Activated T-helper 17 cell treated with anti-CD3 and anti-CD28 coated beads, Interleukin-2, amount 50 U/mL, for 72 hours (primary cell): ENCODE measurements around the gene ARL6. TPM values are rescaled to one million over a fixed set of nuclear protein-coding genes. Genes with fewer than 3 reads are reported as not detected.

ENCODE experiments used
- ATAC-seq: fragments of 150-1000 bp; cut with Tn5 transposase; replicated peaks from 2 replicates; pipeline ENCODE4 v1.10.0; 2021; ENCODE audit warnings: mild to moderate bottlenecking, moderate library complexity
- H3K27ac Mint-ChIP-seq: one replicate; pipeline ENCODE4 v1.8.0; 2022; ENCODE audit warnings: mixed read lengths
- H3K27me3 Mint-ChIP-seq: one replicate; pipeline ENCODE4 v1.8.0; 2022; ENCODE audit warnings: mixed read lengths
- H3K36me3 Mint-ChIP-seq: one replicate; pipeline ENCODE4 v1.8.0; 2022; ENCODE audit warnings: low read depth, mild to moderate bottlenecking, mixed read lengths
- H3K4me1 Mint-ChIP-seq: one replicate; pipeline ENCODE4 v1.8.0; 2022; ENCODE audit warnings: mixed read lengths
- H3K4me3 Mint-ChIP-seq: one replicate; pipeline ENCODE4 v1.8.0; 2022; ENCODE audit warnings: mild to moderate bottlenecking, mixed read lengths
- H3K9me3 Mint-ChIP-seq: one replicate; pipeline ENCODE4 v1.8.0; 2022; ENCODE audit warnings: mixed read lengths
- total RNA-seq, 2 donors: library from RNA; stranded (reverse); gene quantifications; one replicate each; pipeline ENCODE4 v1.2.3, GENCODE V29; 2022

ARL6 gene, protein sequence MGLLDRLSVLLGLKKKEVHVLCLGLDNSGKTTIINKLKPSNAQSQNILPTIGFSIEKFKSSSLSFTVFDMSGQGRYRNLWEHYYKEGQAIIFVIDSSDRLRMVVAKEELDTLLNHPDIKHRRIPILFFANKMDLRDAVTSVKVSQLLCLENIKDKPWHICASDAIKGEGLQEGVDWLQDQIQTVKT
- total RNA-seq, result 1 to 10 TPM; 2.3 to 9.0 TPM

DNA sequence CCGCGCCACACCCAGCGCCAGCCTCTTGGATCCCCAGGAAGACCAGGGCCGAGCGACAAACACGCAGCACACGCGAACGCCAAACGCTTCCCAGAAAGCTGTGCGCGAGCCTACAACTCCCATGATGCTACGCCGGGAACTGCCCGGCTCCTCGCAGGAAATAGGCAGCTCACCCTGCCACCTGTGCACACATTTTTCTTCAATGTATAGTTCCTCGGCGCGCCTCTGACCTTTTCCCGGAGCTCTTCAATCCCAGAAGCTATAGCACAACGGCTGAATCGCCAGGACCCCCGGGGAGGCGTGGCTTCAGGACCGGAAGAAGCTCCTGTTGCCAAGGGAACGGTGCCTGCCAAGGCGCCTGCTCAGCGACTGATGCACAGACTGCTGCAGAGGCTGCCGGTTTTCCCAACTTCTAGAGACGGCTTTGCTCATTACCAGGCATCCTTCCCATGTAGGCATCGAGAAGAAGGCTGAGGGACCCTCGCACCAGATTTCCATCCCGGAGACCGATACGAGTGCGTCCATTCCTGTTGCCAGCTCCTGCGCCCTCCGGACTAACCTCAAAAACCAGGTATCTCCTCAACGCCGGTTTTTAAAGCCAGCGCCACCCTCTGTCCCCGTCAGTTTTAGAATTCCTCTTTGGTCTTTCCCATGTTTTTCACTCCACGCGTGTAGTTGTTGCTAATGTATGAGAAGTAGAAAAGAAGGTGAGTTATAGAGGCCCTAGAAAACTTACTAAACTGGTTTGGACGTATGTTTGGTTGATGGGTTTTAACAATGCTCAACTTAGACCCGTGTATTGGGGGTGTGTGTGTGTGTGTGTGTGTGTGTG, at the start of gene ARL6:
Gene ARL6, plus strand, starts transcription at position 352 of the 832 bp plus-strand sequence. CDS start 3,350 bp downstream, outside the sequence.
- ATAC-seq, result peak; percentile 94
- Mint-ChIP-seq H3K4me1 (peaks cover 11% of the 10 kb centered on the region), H3K9me3 (no peaks in the 10 kb centered on the region), H3K4me3 (peak within 1 kb of the TSS; percentile 97), H3K27ac (peak within 1 kb of the TSS; percentile 98), H3K27me3 (no peaks in the 10 kb centered on the region), H3K36me3 (peaks cover 11% of the 10 kb centered on the region)

DNA sequence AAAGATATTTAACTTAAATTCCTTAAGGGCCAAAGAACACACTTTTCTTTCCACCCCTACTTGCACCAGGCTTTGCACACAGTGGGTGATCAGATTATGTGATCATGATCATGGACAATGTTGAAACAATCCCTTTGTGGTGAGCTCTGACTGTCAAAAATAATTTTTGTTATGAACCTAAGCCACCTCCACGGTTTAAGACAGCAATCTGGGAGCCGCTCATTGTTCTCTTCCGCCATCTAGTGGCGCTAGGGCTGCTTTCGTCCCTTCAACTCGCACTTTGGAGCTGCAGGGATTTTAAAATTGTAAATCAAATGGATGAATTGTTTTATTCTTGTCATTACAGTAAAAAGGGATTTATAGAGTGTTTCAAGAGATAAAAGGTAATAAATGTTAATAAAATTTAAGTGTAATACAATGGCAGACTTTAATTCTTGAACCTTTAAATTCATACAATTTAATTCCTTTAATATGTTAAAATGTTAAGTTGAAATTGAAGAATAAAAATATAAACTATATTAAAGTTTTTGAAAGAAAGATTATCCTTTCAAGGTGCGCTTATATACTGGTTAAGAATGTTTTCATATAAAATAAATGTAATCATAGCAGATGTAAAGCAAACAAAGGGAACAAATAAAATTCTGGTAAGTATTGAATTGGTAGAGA, 45.3 kb upstream of the ARL6 start:
- peak; percentile 68 for ATAC-seq
- no peaks in the 10 kb centered on the region for H3K27me3 Mint-ChIP-seq
- no peaks in the 10 kb centered on the region for H3K36me3 Mint-ChIP-seq
- no peak overlapping the region for H3K27ac Mint-ChIP-seq
- H3K9me3 Mint-ChIP-seq, result no peaks in the 10 kb centered on the region
- H3K4me1 Mint-ChIP-seq, result no peaks in the 10 kb centered on the region
- H3K4me3 Mint-ChIP-seq, result no peak overlapping the region

DNA sequence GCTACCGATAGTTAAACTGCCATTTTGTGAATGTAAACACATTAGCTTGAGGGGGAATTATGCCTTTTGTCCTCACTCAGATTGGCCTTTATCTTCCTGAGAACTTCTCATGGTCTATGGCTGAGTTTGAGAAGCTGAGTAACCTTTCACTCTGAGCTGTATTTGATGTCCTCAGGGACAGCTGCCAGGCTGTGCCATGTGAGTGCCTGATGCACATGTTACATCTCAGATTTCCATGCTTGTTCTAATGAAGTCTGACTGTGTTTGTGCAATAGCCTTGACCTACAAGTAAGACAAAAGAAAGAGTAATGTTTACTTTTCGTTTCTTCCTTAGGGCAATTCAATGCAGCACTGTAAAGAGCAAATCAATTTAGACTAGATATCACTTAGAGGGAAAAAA, 44.1 kb upstream of the ARL6 start:
- no peak overlapping the region for H3K27ac Mint-ChIP-seq
- H3K36me3 Mint-ChIP-seq, result no peaks in the 10 kb centered on the region
- peaks cover 3% of the 10 kb centered on the region for H3K27me3 Mint-ChIP-seq
- H3K4me3 Mint-ChIP-seq, result no peak overlapping the region
- no peak for ATAC-seq
- H3K9me3 Mint-ChIP-seq, result no peaks in the 10 kb centered on the region
- H3K4me1 Mint-ChIP-seq, result no peaks in the 10 kb centered on the region

DNA sequence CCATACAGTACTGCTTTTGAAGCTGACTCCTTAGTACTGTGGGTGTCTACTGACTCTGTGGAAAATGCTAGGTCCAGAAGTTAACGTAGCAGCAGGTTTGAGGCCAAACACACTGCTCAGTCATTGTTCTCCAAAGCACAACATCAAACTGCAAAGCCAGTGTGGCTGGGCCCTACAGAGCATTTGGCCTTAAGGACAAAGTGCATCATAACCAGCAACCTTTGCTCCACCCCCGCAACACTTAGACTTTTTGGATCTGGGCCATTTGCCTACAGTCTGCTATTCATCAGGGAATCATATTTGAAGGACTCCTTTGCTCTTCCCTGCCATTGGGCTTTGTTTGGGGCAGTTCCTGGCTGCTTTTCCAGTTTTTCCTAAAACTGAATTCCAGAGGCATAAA, 43.1 kb upstream of the ARL6 start:
- Mint-ChIP-seq H3K27me3 (peaks cover 3% of the 10 kb centered on the region), H3K36me3 (no peaks in the 10 kb centered on the region), H3K4me3 (no peak overlapping the region), H3K27ac (no peak overlapping the region), H3K9me3 (no peaks in the 10 kb centered on the region), H3K4me1 (no peaks in the 10 kb centered on the region)
- no peak for ATAC-seq

DNA sequence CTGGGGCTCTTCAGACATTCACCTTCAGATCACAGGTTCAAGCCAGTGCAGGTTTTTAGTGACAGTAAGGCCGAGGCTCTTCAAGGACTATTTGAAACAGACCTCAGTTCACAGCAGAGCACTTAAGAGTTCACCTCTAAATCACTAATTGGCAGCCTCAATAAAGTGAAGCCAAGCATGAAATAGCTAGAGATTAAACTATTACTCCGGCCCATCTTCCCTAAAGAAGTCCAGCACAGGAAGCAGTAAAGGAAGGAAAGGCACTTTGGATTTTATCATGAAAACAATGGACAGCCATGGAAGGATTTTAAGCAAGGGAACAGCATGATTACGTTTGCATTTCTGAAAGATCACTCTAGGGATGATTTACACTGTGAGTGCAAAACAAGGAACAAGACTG, 27.6 kb upstream of the ARL6 start:
- no peak overlapping the region for H3K27ac Mint-ChIP-seq
- H3K4me1 Mint-ChIP-seq, result no peaks in the 10 kb centered on the region
- H3K27me3 Mint-ChIP-seq, result peaks cover 3% of the 10 kb centered on the region
- no peaks in the 10 kb centered on the region for H3K36me3 Mint-ChIP-seq
- no peak overlapping the region for H3K4me3 Mint-ChIP-seq
- no peak for ATAC-seq
- H3K9me3 Mint-ChIP-seq, result no peaks in the 10 kb centered on the region

DNA sequence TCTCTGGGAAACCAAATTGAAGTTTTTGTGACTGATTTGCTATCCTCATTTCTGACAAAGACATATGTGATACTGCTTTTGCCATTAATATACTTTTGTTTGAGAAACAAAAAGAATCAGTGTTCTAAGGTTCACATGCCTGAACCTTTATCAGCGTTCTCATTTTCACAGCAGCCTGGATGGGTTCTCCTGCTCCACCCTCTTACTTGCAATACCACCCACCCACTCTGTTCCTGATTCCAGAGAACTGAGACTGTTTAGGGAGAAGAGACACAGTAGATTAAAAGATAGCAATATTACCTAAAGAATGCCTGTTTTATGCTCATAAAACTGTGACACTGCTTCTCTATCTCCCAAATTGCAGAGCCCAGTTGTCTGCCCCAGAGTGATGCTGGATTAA, 25.8 kb upstream of the ARL6 start:
- Mint-ChIP-seq H3K4me1 (no peaks in the 10 kb centered on the region), H3K9me3 (no peaks in the 10 kb centered on the region), H3K4me3 (no peak overlapping the region), H3K27me3 (no peaks in the 10 kb centered on the region), H3K36me3 (no peaks in the 10 kb centered on the region), H3K27ac (no peak overlapping the region)
- no peak for ATAC-seq

DNA sequence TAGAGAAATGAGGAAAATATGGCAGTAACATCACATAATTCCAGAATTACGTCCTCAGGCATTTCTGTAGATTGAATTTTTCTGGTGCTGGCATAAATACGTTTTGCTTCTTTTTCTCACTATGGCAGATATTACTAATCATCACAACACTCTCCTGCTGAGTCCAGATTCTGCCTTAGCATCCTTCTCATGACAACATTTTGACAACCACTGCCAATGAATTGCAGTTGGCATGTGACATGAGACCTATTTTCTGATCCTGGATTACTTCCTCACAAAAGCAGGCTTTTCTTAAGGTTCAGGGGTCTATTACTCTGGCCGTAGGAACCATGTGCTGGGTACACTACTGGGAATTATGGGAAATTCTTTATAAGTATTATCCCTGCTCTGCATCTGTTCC, 22.5 kb upstream of the ARL6 start:
- Mint-ChIP-seq H3K4me3 (no peak overlapping the region), H3K4me1 (no peaks in the 10 kb centered on the region), H3K9me3 (no peaks in the 10 kb centered on the region), H3K36me3 (no peaks in the 10 kb centered on the region), H3K27ac (no peak overlapping the region), H3K27me3 (no peaks in the 10 kb centered on the region)
- ATAC-seq, result no peak

DNA sequence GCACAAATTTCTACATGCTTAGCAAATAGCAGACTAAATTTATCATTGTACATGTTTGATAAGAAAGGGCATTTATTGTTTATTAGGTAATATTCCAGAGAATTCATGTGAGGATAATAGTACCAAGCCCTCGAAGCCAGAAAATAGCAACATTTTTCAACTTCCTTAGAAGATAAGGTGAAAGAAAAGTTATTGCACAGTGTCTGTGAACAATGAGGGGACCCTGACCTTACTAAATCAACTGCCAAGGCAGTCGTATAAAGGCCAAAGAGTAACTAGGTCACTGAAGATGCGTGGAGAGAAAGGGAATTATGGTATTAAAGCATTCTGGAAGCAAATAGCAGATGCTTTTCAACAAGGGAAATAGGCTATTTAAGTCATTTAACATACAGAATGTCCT, 20.3 kb upstream of the ARL6 start:
- H3K9me3 Mint-ChIP-seq, result no peaks in the 10 kb centered on the region
- no peaks in the 10 kb centered on the region for H3K4me1 Mint-ChIP-seq
- H3K27me3 Mint-ChIP-seq, result peaks cover 11% of the 10 kb centered on the region
- no peaks in the 10 kb centered on the region for H3K36me3 Mint-ChIP-seq
- no peak overlapping the region for H3K27ac Mint-ChIP-seq
- H3K4me3 Mint-ChIP-seq, result no peak overlapping the region
- ATAC-seq, result no peak

DNA sequence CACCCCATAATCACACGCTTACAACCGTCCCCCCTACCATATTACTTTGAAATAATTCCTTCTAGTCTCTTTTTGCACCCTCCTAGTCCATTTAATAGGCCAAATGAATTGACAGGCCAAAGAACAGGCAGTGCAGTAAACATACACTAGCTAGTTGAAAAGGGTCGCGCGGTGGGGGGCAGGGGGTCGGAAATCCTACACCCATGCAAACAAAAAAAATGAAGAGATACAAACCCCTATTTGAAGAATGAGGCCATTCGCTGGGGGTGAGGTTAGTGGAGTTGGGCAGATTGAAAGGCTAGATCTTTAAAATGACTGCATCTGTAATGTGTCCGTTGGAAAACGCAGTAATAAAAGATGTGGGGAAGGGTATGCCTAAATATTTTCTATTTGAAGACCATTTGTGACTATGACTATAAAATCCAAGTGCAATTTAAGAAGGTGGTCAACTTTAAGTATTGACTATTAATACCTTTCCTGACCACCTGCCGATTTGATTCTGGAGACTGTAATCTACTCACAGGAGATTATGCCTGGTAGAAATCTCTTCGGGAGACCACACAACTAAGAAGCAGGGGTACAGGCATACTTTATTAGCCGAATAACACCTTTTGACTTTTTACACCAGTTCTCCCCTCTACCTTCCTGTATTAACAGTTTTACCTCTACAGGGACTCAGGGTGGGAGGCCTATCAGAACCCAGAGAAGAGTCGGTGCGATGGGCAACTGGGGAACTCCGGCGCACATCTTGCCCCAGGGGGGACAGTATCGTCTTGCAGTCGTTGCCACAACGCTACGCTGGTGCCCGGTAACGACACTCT, 762 bp upstream of the ARL6 start:
- Mint-ChIP-seq H3K9me3 (no peaks in the 10 kb centered on the region), H3K4me1 (peaks cover 11% of the 10 kb centered on the region), H3K4me3 (peak overlapping the region; percentile 97), H3K36me3 (peaks cover 2% of the 10 kb centered on the region), H3K27ac (peak overlapping the region; percentile 98), H3K27me3 (no peaks in the 10 kb centered on the region)
- ATAC-seq, result no peak

DNA sequence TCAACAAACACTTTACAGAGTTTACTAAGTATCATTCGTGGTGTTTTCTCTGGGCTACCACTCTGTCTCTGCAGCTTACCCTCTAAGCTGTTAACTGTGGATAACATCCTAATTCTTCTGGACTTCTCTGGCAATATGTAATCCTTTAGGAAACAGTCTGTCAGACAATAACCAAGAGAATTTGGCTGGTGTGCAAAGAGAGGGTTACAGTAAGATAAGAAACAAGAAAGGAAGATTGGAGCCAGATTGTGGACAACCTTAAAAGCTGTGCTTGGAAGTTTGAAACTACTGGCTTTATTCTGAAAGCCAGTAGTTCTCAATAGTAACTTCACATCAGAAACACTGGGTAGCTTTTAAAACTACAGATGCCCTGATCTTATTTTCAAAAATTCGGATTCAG, 778 bp downstream of the ARL6 start:
- Mint-ChIP-seq H3K9me3 (no peaks in the 10 kb centered on the region), H3K27me3 (no peaks in the 10 kb centered on the region), H3K4me3 (peak overlapping the region; percentile 97), H3K36me3 (peaks cover 18% of the 10 kb centered on the region), H3K4me1 (peaks cover 11% of the 10 kb centered on the region), H3K27ac (peak overlapping the region; percentile 98)
- no peak for ATAC-seq

DNA sequence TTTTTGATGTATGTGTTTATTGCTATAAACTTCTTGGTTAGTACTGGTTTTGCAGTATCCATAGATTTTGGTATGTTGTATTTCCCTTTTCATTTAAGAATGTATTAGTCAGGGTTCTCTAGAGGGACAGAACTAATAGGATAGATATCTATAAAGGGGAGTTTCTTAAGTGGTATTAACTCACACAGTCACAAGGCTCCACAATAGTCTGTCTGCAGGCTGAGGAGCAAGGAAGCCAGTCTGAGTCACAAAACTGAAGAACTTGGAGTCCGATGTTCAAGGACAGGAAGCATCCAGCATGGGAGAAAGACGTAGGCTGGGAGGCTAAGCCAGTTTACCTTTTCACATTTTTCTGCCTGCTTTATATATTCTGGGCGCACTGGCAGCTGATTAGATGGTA, 8.4 kb downstream of the ARL6 start:
- Mint-ChIP-seq H3K4me1 (no peaks in the 10 kb centered on the region), H3K27me3 (no peaks in the 10 kb centered on the region), H3K9me3 (no peaks in the 10 kb centered on the region), H3K4me3 (no peak overlapping the region), H3K36me3 (peaks cover 47% of the 10 kb centered on the region), H3K27ac (no peak overlapping the region)
- no peak for ATAC-seq

DNA sequence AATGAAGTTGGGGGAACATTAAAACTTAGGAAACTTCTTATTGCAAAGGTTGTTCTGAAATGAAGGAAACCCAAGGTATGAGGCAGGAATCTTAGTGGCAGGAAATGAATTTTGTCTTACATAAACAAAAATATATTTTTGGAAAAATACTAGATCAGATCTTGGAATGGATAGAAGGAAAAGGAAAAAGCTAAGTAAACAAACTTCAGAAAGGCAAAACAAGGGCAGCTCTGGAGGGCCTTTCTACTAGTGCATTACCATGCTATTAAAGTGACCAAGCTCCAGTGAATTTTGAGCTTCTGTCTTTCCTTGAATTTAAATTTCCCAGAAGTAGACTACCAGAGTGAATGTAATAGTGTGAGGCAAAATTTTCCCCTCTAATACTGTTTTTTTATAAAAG, 13.6 kb downstream of the ARL6 start:
- H3K4me3 Mint-ChIP-seq, result no peak overlapping the region

DNA sequence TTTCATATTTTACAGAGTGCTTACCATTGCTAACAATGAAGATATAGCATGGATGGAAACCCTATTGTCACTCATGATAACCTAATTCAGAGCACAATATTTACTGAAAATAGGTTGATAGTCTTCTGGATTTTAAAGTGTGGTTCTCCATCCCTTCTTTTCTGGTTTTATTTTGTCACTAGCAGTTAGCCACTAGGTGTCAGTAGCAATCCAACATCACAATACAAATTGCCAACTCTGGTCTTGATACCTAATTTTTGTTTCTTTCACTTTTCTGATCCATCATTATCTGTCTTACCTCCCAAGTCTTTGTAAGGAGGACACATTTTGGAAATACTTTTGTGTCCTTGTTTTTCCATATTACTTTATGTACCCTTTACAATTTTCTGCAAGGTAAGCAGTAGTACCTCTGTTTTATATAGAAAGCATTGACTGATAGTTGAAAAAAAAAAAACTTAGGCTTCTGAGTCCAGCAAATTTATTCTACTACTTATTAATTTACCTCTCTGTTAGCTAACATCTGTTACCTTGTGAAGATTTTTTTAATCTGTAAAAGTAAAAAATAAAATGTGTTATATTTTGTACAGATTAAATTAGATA, 29.0 kb downstream of the ARL6 start:
- ATAC-seq, result peak; percentile 46
- no peak overlapping the region for H3K27ac Mint-ChIP-seq
- no peak overlapping the region for H3K4me3 Mint-ChIP-seq
- H3K9me3 Mint-ChIP-seq, result no peaks in the 10 kb centered on the region
- no peaks in the 10 kb centered on the region for H3K4me1 Mint-ChIP-seq
- no peaks in the 10 kb centered on the region for H3K36me3 Mint-ChIP-seq
- H3K27me3 Mint-ChIP-seq, result no peaks in the 10 kb centered on the region

More for the DNA sequence above, 13.6 kb downstream of the ARL6 start:
- peaks cover 20% of the 10 kb centered on the region for H3K36me3 Mint-ChIP-seq
- H3K9me3 Mint-ChIP-seq, result no peaks in the 10 kb centered on the region
- H3K27me3 Mint-ChIP-seq, result no peaks in the 10 kb centered on the region
- no peak overlapping the region for H3K27ac Mint-ChIP-seq
- no peaks in the 10 kb centered on the region for H3K4me1 Mint-ChIP-seq
- no peak for ATAC-seq

DNA sequence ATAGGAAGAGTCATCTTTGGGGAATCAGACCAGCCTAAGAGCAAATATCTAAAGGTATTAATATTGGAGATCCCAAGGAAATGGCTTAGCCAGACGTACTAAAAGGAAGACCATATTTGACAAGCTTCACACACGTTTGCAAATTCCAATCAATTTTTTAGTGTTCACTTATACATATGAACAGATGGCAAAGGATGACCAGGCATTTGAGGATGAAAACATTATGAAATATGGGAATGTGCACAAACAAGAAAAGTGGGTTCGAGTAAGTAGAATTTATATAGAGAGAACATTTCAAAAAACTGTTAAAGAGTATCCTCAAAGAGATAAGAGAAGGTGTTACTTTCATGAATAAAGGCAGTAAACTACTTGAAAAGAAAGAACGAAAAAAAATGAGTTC, 31.4 kb downstream of the ARL6 start:
- H3K27me3 Mint-ChIP-seq, result no peaks in the 10 kb centered on the region
- ATAC-seq, result no peak
- H3K27ac Mint-ChIP-seq, result no peak overlapping the region
- H3K4me3 Mint-ChIP-seq, result no peak overlapping the region
- no peaks in the 10 kb centered on the region for H3K4me1 Mint-ChIP-seq
- no peaks in the 10 kb centered on the region for H3K9me3 Mint-ChIP-seq
- no peaks in the 10 kb centered on the region for H3K36me3 Mint-ChIP-seq
